SW480 (cell line): Measurements from ENCODE around the gene PNPLA5.
"Not testable (repeated sequence)": the region's sequence is repeated elsewhere in the genome, so short reads cannot be mapped to it uniquely, and the experiment has no call there.

Source experiments
- DNase-seq: peaks from one replicate; pipeline ENCODE4 v3.0.0-alpha.2; 2016; ENCODE audit warnings: low spot score

PNPLA5 gene

GRCh38 chr22:43881091-43882061, 10.4 kb downstream of the PNPLA5 start:
- DNase-seq: no peak

GRCh38 chr22:43880541-43880991, 11.2 kb downstream of the PNPLA5 start:
- DNase-seq: no peak

- no peak for DNase-seq
These were observed 11.8 kb downstream of the PNPLA5 start for GRCh38 chr22:43879901-43880540.

DNA sequence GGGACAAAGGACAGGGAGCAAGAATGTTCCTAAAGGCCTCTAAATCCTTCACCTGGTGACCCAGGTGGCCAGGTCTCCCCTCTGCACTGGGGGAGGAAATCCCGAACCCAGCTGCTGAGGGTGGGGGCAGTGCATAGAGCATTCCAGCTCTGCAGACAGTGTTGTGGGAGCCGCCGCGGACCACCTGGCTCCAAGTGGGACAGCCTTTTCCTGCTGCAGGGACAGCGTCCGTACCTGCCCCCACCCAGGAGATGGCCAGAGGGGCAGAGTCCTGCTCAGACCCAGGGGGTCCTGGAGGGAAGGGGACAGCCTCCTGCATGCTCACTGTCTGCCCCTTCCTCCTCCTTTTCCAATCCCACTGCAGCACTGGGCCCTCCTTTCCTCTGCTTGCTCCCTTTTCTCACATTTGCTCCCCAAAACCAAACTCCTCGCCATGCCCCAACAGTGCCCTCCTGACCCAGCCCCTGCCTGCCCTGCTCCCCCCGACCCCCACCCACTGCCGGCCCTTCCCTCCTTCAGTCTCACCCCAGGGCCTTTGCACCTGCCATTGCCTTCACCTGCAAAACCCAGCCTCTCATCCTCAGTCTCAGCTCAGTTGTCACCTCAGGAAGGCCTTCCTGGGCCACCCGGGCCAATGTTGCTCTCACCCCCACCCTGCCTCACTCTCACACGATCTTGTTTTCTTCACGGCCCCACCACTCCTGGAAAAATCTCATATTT, 12.8 kb downstream of the PNPLA5 start:
- no peak for DNase-seq

DNA sequence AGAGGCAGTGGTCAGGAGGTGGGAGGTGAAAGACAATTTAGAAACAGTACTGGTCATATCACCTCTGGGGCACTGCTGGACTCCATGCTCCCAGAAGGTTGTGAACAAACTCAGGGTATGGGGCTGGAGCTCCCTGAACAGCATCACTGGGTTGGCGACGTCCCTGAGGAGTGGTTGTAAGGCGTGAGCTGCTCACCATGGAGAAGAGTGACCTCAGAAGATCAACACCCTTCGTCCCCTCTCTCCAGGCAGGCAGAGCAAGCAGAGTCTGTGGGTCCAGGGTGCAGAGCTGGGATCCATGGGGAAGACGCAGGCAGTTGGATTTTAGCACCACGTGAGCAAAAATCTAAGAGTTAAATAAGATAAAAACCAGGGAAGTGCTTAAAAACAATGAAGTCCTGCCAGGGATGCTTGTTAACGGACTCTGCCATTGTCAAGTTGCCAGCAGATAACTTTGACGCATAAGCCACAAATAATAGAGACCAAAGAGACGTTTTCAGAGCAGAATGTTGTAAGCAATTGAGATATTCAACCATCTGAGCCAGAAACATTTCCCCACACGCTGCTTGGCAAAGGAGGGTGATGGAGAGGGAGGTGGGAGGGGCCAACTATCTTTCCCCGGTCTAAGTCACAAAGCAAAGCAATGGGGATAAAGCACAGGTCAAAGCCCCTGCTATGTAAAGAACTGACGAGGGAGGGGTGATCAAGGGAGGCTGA, 13.6 kb downstream of the PNPLA5 start:
- DNase-seq: no peak

DNA sequence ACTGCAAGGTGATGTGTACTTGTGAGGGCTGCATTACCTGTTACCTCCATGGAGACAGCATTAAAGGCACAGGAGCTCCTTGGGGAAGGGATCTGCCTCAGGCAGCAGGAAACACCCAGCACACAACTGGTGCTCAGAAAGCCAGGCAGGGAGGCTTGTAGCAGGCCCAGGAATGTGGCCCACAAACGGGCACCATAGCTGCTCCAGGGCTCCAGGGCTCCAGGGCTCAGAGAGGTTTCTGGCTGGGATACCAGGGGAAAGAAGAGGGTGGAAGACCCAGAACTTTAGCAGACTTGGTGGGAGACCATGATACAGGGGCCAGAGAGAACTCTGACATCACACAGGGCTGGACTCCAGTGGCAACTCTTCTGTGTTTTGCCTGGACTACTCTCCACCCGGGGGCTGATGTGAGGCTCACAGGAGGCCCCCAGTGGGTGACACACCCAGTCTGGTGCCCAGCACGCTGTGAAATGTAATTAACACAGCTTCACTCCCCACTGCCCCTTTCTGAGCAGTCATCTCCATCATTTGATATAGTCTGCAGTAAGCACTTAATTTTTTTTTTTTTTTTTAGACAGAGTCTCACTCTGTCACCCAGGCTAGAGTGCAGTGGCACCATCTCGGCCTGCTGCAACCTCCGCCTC, 14.8 kb downstream of the PNPLA5 start:
- DNase-seq: no peak

- no peak for DNase-seq
These were observed 22.0 kb downstream of the PNPLA5 start for GRCh38 chr22:43869799-43870198.

GRCh38 chr22:43869001-43869400, 22.8 kb downstream of the PNPLA5 start:
- DNase-seq: not testable (repeated sequence)

- DNase-seq: peak; percentile 44
These were observed 23.8 kb downstream of the PNPLA5 start for GRCh38 chr22:43867839-43868635.

DNA sequence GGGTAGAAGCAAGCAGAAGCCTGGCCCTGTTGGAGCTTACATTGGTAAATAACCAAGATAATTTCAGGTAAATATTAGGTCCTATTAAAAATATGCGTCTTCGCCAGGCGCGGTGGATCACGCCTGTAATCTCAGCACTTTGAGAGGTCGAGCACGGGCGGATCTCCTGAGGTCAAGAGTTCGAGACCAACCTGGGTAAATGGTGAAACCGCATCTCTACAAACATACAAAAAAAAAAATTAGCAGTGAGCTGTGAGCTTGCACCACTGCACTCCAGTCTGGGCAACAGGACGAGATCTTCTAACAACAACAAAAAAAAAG, 29.0 kb downstream of the PNPLA5 start:
- DNase-seq: no peak

DNA sequence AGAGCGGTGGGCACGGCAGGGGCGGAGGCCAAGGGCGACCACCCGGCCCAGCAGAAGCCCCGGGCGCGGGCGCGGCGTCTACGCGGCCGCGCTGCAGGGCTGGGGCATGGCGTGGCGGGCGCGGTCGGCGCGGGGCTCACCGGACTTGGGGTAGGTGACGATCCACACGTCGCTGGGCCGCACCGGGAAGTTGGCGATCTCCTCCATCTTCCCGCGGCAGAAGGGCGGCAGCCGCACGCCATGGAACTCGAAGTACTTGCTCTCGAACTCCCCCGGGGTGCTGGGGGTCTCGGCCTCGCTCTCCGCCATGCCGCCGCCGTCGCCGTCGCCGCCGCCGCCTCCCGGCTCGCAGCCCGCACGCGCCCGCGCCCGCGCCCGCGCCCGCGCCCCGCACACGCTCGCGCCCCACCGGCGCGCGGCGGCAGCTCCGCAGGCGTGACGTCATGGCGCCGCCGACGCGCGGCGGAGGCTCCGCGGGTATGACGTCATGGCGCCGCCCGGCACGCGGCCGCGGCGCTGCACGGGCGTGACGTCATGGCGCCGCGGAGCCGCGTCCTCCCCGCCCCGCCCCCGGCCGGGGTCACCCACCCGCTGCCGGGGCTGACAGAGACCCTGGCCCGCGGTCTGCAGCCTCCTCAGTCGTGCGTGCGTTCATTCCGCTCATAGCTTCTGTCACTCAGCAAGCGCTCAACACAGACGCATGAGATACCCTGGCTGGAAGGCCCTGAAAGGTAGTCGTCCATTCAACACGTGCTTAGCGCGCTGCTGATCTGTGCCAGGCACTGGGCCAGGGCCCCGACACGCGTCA, 29.5 kb downstream of the PNPLA5 start, which contains the start of gene SULT4A1:
TSS of gene SULT4A1 (minus strand) at position 440 of the 808 bp plus-strand sequence. CDS start at position 309, 131 bp downstream.
- DNase-seq: no peak

GRCh38 chr22:43861529-43861928, 30.3 kb downstream of the PNPLA5 start:
- DNase-seq: no peak

DNA sequence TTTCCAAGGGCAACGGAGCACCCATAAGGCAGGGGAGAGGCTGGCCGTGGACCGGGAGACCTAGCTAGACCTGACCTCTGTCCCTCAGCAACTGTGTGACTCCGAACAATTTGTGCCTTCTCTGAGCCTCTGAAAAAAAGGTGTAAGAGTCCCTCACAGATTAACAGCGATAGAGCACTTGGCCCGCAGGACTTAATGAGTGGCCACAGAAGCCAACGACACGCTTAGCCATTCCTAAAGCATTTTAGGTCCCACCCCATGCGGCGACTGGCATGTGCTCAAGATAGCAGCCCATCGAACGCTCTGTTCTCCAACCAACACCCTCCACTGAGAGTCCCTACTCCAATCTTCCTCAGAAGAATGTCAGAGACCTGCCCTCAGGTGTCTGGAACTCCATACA, 31.0 kb downstream of the PNPLA5 start:
- DNase-seq: no peak

- no peak for DNase-seq
These were observed 31.7 kb downstream of the PNPLA5 start for GRCh38 chr22:43860126-43860525.

- no peak for DNase-seq
These were observed 32.2 kb downstream of the PNPLA5 start for GRCh38 chr22:43859621-43860020.

GRCh38 chr22:43859176-43859575, 32.6 kb downstream of the PNPLA5 start:
- no peak for DNase-seq

DNA sequence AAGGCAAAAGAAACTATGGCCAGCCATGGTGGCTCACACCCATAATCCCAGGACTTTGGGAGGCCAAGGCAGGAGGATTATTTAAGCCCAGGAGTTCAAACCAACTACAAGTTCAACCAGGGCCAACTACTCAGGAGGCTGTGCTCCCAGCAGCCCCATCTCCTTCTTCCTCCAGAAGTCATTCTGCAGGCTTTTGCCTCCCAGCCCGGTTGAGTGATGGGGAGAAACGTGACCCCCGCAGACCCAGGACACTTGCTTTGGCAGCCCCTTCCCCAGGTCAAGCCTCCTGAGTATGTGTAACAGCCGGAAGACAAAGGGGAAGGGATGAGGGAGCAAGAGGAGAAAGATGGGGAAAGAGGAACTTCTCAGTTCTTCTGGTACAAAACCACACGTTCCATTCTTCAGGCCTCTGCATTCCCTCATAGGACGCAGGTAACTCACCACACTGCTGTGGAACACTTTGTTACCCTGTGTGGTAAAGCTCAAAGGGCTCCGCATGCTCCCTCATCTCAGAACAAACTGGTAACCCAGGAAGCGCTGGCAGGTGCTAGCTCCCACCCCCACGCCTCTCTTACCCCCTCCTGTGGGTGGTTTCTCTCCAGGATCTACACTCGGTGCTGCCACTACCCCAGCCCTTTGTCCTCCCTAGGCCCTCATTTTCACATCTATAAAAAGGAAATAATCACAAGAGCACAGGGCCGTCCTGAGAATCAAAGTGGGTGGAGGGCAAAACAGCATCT, 33.5 kb downstream of the PNPLA5 start:
- no peak for DNase-seq

DNA sequence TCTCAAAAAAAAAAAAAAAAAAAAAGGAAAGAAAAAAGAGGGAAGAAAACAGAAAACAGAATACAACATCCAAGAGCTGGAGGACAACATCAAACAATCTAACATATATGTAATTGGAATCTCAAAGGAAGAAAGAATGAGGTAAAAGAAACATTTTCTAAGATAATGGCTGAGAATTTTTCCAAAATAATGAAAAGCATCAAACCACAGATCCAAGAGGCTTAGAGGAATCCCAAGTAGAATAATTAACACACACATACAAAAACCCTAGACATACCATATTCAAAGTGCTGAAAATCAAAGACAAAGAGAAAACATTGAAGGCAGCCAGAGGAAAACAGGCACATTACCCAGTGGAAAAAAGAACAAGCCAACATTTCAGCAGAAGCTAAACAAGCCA, 34.4 kb downstream of the PNPLA5 start:
- DNase-seq: no peak

- no peak for DNase-seq
These were observed 36.4 kb downstream of the PNPLA5 start for GRCh38 chr22:43855431-43855830.
